Measurements from ENCODE around the gene CMTM3. TPM values are rescaled to one million over a fixed set of nuclear protein-coding genes. Genes with fewer than 3 reads are reported as not detected.

CMTM3 gene
- total RNA-seq, 1 experiment from 2014 or later, result 39.2 TPM

DNA sequence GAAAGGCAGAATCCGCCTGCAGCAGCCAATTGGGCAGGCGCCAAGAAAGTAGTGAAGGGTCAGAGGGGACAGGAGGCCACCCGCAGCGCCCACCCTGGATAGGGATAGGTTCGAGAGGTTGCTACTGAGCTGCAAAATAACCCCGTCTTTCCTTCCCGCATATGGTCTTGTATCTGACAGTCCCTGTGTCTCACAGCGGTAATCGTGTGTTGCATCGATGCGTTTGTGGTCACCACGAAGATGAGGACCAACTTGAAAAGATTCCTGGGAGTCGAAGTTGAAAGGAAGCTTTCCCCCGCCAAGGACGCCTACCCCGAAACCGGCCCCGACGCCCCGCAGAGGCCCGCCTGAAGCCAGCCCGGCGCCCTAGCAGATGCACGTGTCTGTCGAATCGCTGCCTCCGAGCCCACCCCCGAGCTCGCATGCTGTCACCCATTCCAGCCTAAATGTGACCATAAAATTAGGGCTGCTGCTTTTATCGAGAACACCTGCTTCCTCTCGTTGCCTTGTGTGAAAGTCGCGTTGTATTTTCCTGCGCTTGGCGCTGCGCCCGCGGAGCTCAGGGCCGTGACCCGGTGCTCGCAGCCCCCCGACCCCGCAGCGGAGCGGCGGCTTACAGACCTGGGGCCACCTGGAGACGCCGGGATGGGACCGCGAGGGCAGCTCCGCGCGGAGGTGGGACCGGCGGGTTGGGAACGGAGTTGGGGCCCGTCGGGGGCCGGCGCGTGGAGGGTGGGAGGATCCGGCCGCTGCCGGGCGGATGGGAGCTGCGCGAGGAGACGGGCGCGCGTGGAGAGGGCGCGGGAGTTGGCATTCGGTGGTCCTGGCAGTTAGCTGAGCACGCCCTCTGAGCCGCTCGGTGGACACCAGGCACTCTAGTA, 25.6 kb upstream of the CMTM3 start, which contains the start of gene CMTM2:
Gene CMTM2 (plus strand): TSS at position 813 of the 881 bp plus-strand sequence. CDS start 145 bp downstream, outside the sequence.
- H3K27me3 ChIP-seq (ENCODE audit: insufficient read depth, low read length), result peaks cover 13% of the 10 kb centered on the region; the same call in 1 of the 2 replicates
- no peak within 1 kb of the TSS for H2BK120ac ChIP-seq (ENCODE audit: low read depth, low read length, poor library complexity, severe bottlenecking)
- H4K5ac ChIP-seq (ENCODE audit: insufficient read length, low read depth, low read length), result no peak within 1 kb of the TSS
- no peaks in the 10 kb centered on the region for H4K20me1 ChIP-seq (ENCODE audit: control insufficient read depth, insufficient read depth, insufficient read length)
- H3K56ac ChIP-seq (ENCODE audit: insufficient read length, low read depth, low read length), result no peak within 1 kb of the TSS
- no peaks in the 10 kb centered on the region for H3K9me3 Mint-ChIP-seq
- no peak for DNase-seq
- no peak within 1 kb of the TSS for H2BK12ac ChIP-seq (ENCODE audit: insufficient read length, low read depth, low read length)
- H3K23me2 ChIP-seq (ENCODE audit: insufficient read length, low read depth, low read length, poor library complexity, severe bottlenecking), result no peaks in the 10 kb centered on the region
- H2BK15ac ChIP-seq (ENCODE audit: low read depth, low read length), result no peak within 1 kb of the TSS
- H3K4me1 ChIP-seq (ENCODE audit: insufficient read depth, low read length), result no peaks in the 10 kb centered on the region; the same call in 1 of the 2 replicates
- no peak within 1 kb of the TSS for H2AFZ ChIP-seq (ENCODE audit: low read length)
- H3K27ac ChIP-seq (ENCODE audit: insufficient read length, low read depth, low read length), result no peak within 1 kb of the TSS
- no peak within 1 kb of the TSS for H2BK5ac ChIP-seq (ENCODE audit: insufficient read length, low read length)
- H3K79me2 ChIP-seq (ENCODE audit: insufficient read depth, low read length), result no peaks in the 10 kb centered on the region
- no peak within 1 kb of the TSS for H3K9ac ChIP-seq (ENCODE audit: extremely low read depth, insufficient read length, low read length)
- H3K36me3 Mint-ChIP-seq (ENCODE audit: insufficient read depth in 1 of 3, low read depth in 3 of 3), result no peaks in the 10 kb centered on the region
- H3K27me3 Mint-ChIP-seq (ENCODE audit: low read depth), result peaks cover 35% of the 10 kb centered on the region
- no peak for TF ChIP-seq CTCF (conservative IDR thresholded peaks at IDR 0.05)
- H3K4me1 Mint-ChIP-seq, result peaks cover 25 to 29% of the 10 kb centered on the region in 2 experiments
- no peak within 1 kb of the TSS for H4K8ac ChIP-seq (replicated peaks; ENCODE audit: insufficient read length, low read depth, low read length)
- peak within 1 kb of the TSS in 1 of 3 experiments; percentile 75; a peak in 1 of 7 replicates for H3K27ac Mint-ChIP-seq
- no peak within 1 kb of the TSS for H3K23ac ChIP-seq (ENCODE audit: insufficient read length, low read depth, low read length)
- H3K18ac ChIP-seq (ENCODE audit: insufficient read length, low read depth, low read length), result no peak within 1 kb of the TSS
- no peaks in the 10 kb centered on the region for H3K79me1 ChIP-seq (ENCODE audit: insufficient read depth, low read depth, low read length, poor library complexity, severe bottlenecking)
- no peak within 1 kb of the TSS for H3K14ac ChIP-seq (ENCODE audit: insufficient read depth, low read length)
- H2BK20ac ChIP-seq (ENCODE audit: low read depth, low read length, poor library complexity, severe bottlenecking), result no peak within 1 kb of the TSS
- H3T11ph ChIP-seq (ENCODE audit: low read length), result no peak within 1 kb of the TSS
- no peak within 1 kb of the TSS for H2AK5ac ChIP-seq (ENCODE audit: insufficient read length, low read length)
- WGBS (ENCODE audit: extremely low coverage, insufficient read length, low lambda C conversion rate), result no CpG with 5 or more reads among the region's 77 CpGs
- H3K4me3 Mint-ChIP-seq, result peak within 1 kb of the TSS; percentile 39 to 60; a peak in 4 of 5 replicates
- peak within 1 kb of the TSS; percentile 0 for H3K4me2 ChIP-seq (ENCODE audit: insufficient read depth, insufficient read length, low read length)
- H4K91ac ChIP-seq (ENCODE audit: insufficient read length, low read depth, low read length), result no peak within 1 kb of the TSS
- H3K4ac ChIP-seq (ENCODE audit: low read depth, low read length), result no peak within 1 kb of the TSS
- no peaks in the 10 kb centered on the region for H3K9me3 ChIP-seq (ENCODE audit: control insufficient read depth, low read depth, low read length)
